ENCODE results near the gene OLA1.

The OLA1 gene

DNA sequence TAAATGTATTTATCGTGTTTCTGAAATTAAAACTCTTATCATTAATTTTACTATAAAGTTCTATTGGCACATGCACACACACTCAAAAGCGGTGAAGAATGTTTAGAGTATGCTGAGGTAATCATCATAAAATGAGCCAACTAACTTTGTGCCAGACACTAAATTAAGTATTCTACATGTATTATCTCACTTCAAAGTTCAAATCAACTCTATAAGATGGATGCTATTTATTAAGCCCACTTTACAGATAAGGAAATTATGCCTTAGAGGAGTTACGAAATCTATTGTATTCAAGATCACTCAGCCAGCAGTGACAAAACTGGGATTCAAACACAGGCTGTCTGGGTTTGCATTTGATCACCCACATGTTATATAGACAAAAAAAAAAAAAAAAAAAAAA, 24.9 kb downstream of the OLA1 start:
- no peak for DNase-seq

DNA sequence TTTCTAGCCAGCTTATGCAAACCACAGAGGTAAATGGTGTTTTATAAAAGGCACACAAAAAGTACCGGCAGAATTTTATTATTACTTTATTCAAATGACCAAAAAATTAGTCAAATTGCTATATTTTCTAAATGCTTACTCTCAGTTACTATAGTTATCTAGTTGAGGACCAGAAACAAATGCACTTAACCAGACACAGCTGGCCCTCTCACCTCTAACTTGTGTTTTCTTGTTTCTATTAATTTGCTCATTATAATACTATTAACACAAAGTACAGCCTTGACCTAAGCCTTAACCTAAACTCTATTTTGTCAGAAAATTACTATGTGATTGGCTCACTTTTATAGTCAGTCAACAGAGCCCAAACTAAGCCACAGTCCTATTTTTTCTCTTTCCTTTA, 26.2 kb downstream of the OLA1 start:
- DNase-seq = no peak

DNA sequence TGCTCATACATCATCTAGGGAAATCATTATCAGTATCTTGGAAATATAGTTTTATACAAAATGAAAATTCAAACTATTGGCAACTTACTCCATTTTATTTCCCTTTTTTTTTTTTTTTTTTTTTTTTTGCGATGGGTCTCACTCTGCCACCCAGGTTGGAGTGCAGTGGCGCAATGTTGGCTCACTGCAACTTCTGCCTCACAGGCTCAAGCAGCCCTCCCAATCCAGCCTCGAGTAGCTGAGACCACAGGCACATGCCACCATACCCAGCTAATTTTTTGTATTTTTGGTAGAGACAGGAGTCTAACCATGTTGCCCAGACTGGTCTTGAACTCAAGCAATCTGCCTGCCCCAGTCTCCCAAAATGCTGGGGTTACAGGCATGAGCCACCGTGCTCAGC, 29.0 kb downstream of the OLA1 start:
- DNase-seq = no peak

DNA sequence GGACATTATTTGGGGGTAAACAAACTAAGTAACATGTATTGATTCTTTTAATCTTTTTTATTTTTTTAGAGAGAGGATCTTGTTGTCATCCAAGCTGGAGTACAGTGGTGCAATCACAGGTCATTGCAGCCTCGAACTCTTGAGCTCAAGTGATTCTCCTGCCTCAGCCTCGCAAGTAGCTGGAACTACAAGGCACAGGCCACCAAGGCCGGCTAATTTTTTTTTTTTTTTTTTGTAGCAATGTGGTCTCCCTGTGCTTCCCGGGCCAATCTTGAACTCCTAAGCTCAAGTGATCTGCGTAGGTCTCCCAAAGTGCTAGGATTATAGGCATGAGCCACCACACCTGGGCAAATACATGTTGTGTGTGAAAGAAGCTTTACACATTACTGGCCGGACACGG, 29.6 kb downstream of the OLA1 start:
- no peak for DNase-seq

DNA sequence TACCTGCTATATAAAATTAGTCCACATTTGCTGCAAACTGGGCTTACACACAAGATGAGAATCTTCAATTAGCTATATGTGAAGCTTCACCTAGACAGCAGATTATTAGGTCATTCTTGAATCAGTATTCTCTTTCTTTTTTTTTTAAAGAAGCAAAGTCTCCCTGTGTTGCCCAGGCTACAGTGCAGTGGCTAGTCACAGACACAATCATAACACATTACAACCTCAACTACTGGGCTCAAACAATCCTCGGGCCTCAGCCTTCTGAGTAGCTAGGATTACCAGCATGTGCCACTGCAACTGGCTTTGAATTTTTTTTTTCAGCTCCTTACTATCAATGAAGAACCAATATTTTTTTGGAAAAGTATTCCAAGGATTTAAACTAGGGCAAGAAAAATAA, 30.5 kb downstream of the OLA1 start:
- no peak for DNase-seq

DNA sequence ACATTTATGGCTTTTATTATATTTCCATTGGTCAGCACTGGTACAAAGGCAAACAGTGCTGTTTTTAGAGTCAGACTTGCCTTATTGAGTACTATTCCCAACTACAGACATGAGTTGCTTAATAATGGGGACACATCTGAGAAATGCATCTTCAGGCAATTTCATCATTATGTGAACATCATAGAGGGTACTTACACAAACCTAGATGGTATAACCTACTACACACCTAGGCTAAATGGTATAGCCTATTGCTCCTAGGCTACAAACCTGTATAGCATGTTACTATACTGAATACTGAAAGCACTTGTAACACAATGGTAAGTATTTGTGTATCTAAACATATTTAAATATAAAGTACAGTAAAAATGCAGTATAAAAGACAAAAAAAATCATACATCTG, 36.4 kb downstream of the OLA1 start:
- DNase-seq = no peak

DNA sequence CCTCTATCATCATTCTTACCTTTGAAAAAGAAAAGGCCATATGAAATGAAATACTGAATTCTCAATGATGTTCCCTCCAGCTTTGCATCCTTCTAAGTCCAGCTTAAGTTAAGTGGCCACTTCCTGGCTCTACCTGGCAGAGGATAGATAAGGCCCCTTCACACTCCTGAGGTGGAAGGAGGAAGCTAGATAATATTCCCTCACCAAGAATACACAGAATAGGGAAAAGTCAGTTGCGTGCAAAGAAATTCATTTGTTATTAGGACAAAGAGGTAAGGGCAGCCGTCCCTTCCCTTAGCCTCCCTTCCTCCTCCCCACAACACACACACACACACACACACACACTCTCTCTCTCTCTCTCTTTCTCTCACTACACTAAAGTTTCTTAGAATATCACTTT, 37.5 kb downstream of the OLA1 start:
- no peak for DNase-seq

DNA sequence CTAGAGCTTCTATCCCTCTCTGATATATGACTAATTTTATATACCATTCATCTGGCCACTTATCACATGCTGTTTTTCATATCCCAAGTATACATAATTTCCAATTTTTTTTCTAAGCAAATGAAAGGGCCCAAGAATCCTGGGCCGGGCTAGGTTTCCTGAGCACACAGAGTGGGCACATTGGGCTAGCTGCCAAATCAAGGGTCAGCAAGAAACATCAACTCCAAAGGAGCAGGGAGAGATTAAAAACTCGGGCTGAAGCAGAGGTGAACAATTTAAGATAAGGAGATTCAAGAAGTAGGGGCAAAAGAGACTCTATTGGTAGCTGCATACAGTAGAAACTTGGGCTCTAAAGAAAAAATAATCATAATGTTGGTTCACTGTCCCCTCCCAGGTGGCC, 39.0 kb downstream of the OLA1 start:
- DNase-seq = no peak

DNA sequence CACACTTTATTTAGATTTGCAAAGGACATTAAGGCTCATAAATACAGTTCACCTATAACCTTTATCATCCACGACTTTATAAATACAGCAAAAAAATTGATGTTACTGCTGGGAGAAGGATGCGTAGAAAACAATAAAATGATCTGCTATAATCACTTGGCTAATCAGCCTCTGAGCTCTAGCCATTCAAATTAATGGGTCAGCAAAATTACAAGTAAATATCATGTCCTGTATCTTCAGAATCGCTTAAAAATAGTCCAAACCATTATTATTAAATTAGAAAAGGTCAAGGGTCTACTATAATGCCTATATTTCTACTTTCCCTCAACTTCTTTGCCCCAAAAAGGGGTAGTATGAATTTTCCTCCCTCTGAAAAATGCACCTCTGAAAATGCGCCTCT, 40.3 kb downstream of the OLA1 start:
- DNase-seq = no peak

DNA sequence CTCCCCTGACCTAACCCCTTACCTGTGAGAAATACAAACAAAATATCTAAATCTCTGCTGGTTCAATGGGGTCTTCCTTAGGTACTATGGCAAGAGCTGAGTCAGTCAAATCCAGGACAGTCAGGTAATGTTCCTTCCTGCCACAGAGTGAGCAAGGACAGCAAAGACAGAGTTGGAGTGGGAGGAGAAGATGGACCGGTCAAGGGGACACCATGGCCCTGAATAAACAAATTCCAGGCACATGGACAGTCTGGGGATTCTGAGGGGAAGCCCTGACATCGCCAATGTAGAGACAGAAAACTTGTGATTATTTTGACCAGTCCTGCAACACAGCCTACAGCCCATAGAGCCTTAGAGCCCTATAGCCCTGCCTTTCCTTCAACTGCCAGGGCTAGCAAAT, 42.8 kb downstream of the OLA1 start:
- DNase-seq = no peak

DNA sequence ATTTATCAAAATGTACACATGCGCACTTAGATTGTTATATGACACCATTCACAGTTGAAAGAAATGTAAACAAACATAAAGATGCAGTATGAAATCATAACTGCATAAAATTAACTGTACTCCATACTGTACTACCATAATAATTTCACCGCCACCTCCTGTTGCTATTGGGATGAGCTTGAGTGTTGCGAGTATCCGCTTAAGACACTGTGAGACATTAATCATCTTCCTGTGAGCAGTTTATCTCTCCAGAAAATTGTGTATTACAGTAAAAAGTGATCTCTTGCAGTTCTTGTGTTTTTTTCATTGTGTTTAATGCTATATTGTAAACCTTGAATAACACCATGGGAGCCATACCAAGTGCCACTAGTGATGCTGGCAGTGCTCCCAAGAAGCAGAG, 46.1 kb downstream of the OLA1 start:
- DNase-seq = no peak

DNA sequence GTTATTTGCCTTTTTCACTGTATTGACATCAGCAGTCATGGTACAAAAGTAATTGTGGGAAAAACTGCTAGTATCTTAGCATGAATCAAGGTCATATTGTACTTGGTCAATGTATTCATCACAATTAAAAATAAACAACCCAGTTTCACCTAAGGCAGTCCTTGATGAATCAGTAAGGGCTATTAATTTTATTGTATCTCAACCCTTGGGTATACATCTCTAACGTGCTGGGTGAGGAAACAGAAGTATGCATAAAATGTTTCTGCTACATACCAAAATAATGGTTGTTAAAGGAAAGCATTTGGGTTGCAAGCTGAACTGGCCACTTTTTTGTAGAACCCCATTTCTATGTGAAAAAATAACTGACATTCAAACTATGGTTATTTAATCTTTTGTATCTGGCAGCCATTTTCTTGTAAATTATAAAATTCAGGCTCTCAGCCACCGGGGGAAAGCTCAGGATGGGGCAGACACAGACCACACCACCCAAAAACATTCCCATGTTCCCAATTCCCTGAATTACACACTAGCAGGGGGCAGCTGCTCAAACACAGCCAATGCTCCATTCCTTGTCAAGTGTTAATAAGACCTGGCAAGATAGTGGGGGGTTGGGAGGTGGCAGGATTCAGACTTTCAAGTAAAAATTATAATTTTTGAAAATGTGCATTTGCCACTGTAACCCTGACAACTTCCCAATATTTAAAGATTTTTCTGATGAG, 49.3 kb downstream of the OLA1 start:
- DNase-seq = no peak

DNA sequence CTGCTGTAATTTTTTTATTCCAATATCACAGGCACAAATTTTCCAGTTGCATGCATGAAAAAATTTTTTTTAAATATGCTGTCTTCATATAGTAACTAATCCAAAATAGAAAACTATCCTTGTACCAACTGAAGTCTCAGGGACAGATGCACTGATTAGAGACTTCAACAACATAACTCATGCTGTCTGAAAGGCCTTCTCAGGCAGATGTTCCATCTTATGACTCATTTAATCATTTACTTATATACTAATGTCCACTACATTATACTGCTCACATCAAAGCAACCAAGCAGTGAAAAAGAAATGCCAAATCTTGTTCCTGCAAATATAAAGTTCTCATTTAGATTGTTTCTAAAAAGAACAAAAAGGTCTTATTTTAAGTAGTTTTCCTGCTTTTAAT, 53.1 kb downstream of the OLA1 start:
- no peak for DNase-seq

DNA sequence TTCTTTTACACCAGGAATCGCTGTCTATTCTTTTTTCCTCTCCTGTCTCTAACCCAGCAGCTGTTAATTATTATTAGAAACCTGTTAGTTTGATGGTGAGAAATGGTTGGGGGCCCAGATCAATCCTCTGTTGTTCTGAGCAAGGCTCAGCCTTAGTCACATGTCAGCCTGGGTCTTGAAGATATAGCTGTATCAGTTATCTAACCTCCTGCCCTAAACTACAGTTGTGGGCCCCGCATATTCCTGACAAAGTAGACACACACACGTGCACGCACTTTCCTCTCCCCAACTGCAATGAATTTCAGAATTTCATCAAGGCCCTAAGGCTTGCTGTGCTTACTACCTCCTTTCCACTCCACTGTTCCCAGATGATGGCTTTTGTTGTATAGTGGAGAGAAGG, 54.6 kb downstream of the OLA1 start:
- DNase-seq = no peak

DNA sequence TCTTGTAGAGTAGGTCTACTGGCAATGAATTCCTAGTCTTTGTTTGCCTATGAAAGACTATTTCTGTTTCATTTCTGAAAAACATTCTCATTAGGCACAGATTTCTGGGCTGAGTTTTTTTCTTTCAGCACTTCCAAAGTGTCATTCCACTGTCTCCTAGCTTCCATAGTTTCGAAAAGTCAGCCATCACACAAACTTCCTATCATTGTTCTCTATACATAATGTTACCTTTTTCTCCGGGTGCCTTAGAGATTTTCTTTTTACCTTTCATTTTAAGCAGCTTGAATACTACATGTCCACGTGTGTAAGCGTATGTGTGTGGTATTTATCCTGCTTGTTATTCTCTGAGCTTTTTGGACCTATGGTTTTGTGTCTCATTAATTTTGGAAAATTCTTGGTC, 55.7 kb downstream of the OLA1 start:
- no peak for DNase-seq

DNA sequence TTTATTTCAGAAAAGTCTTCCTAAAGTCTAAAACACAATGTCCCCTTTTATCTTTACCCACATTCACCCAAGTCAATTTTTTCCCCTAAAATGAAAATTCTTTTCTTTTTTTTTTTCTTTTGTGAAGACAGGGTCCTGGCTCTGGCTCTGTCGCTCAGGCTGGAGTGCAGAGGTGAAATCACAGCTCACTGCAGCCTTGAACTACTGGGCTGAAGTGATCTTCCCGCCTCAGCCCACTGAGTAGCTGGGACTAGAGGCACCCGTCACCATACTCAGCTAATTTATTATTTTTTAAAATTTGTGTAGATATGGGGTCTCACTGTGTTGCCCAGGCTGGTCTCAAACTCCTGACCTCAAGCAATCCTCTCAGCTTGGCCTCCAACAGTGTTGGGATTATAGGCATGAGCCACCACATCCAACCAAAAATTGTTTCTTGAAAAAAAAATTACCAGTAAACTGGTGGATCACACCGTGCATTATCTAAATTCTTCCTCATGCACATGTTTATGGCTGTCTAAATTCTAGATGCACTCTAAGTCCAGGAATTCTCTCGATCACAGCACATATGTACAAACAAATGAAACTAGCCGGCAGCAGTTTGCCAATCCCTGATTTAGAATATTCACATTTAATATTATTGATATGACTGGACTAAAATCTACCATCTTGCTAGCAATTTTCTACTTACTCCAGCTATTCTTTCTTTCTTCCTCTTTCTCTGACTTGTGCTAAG, 56.8 kb downstream of the OLA1 start:
- no peak for DNase-seq

DNA sequence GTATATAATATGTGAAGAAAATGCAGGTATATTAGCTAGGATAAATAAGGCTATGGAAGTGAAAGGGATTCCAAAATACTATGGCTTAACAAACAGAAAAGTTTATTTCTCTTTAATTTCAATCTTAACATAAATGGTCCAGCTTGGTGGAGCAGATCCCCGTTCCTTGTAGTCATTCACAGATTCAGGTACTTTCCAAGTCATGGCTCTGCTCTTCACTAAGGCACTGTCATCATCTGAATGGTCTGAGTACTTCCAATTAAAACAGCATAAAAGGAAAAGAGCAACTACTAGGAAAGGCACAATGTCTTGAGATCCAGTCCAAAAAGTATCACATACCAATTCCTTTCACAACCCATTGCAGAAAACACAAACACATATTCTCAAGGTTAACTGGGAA, 63.4 kb downstream of the OLA1 start:
- DNase-seq = no peak

DNA sequence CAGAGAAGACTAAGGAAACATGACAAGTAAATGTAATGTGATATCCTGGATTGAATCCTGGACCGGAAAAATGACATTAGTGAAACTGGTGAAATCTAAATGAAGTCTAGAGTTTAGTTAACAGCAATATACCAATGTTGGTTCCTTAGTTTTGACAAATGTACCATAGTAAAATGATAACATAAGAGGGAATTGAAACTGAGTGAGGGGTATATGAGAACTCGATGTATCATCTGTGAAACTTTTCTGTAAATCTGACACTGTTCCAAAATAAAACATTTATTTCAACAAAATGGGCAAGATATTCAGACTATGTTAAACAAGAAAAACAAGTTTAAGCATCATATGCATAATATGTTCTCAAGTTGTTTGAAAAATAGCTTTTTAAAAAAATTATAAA, 63.8 kb downstream of the OLA1 start:
- no peak for DNase-seq

DNA sequence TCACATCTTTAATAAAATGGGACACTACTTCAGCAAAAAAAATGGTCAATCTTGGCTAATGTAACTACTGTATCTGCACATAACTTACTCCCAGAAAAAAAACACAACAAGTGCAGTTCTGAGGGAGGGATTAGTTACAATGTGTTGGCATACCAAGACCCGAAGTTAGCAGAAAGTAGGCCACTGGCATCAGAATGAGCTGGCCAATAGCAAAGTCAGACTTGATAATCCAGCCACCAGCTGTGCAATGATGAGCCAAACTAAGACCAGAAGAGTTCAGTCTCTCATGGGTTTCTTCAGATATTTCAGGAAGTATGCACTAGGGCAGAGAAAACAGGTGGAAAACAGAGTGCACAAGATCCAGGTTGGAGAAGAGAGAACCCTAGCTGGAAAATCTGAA, 65.3 kb downstream of the OLA1 start:
- DNase-seq = no peak

DNA sequence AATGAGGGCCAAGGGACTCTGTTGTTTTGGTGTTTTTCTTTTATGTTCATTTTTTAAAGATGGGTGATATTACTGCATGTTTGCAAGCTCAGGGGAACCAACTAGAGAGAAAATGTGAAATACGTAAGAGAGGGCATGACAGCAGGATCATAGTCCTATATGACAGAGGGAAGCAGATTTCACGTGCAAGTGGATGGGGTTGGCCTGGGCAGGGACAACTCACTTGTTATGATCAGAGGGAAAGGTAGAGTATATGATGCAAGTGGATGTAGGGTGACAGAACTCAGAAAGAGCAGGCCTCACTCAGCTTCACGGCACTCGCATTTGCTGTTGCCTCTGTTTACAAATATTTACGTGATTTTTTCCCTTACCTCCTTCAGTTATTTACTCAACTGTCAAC, 67.0 kb downstream of the OLA1 start:
- no peak for DNase-seq

DNA sequence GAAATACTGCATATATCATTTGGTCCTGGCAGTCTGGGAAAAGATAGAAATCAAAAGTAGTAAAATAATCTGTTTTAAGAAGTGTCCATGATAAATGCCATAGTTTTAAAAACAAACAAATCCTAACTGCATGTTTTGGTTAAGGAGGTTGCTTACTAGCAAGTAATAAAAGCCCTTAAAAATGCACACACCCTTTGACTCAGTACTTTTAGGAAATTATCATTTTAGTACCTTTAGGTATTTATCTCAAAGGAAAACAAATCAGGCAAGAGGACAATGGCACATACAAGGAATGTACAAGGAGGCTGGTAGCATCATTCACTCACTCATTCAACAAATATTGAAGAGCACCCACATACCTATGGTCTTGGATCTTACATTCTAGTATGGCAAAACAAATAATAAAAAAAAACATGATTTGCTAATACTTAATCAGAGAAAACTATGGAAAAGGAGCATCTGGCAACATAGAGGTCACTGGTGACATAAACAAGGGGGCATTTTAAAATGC, 67.6 kb downstream of the OLA1 start:
- DNase-seq = no peak

DNA sequence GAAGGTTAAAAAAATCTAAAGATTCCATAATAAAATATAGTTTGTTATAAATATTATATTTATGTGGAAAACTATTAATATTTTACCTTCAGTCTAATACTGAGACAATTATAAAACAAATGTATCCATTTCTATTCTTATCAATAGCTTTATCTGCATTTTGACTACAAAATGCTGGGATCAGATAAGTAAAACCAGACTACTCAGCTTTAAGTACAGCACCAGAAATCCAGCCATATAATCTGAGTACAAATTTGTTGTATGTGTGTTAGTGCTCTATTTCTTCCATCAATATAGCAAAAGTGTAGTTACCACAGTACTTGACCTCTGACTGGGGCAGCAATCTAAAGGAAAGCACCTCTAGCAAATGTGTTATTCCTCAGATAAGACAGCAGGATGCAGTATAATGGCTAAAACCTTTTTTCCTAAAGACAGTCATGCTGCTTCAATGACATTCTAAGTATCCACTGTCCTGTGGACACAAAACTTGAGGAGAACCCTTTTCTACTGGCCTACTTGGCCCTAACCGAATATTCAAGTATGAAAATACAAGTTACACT, 68.1 kb downstream of the OLA1 start:
- no peak for DNase-seq

DNA sequence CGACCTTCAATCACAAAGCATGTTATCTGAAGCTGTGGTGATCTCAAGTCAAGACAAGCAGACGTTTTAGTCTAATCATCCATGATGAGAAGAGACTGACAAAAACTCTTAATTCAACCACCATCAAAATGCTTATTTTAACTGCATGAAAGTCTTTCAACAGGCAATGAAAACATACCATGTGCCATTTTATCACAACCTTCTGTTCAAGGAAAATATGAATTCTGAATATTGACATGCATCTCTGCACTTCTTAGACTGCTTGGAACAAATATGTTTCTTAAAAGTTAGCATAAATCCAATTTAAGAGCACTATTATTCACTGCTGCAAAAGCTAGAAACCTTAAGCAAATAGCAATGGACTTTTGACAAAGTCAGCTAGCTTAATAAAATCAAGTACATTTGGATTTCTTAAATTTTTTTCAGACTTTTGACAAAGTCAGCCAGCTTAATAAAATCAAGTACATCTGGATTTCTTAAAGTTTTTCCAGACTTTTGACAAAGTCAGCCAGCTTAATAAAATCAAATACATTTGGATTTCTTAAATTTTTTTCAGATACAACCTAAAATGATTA, 70.9 kb downstream of the OLA1 start:
- no peak for DNase-seq

DNA sequence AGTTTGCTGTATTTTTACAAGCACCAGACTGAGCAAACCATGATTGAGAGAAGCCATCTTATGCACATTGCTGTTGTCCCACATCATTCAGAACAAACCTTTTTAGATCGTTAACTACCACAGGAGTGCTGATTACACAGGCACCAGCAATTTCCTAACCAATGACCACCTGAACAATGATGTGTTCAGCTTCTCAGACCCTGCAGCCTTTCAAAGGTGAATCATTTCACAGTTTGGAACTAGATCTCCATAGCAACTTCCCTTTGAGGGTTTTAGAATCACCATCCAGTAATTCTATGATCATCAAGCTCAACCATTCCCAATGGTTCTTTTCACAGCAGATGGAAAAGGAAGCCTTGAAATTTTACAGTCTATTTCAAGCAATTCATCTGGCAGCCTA, 71.4 kb downstream of the OLA1 start:
- no peak for DNase-seq
